Peyer's patch (tissue), 4 donors: ENCODE results near the gene NCAM2. TPM values are rescaled to one million over a fixed set of nuclear protein-coding genes. Genes with fewer than 3 reads are reported as not detected.

Experiments
- DNase-seq, 3 donors: peaks; one replicate each; pipeline ENCODE4 v3.0.0-alpha.2; 2017 to 2019
- H3K27ac ChIP-seq, 4 donors: fragments of 200-600 bp; sonication (generic); one replicate each; pipeline ENCODE4 v1.5.1; 2016 to 2019
- H3K27me3 ChIP-seq, 2 donors: fragments of 200-600 bp; sonication (generic); one replicate each; pipeline ENCODE4 v1.5.1; 2019
- H3K36me3 ChIP-seq, 3 donors: fragments of 200-600 bp; sonication (generic); one replicate each; pipeline ENCODE4 v1.5.1; 2016 to 2019
- H3K4me1 ChIP-seq, 4 donors: fragments of 200-600 bp; sonication (generic); one replicate each; pipeline ENCODE4 v1.5.1; 2016 to 2019
- H3K4me3 ChIP-seq, 4 donors: fragments of 200-600 bp; sonication (generic); 1 replicate in 3 of 4; 2 replicates in 1 of 4; pipeline ENCODE4 v1.5.1; 2016 to 2019; ENCODE audit warnings: mild to moderate bottlenecking in 1 of 4
- H3K9me3 ChIP-seq, 4 donors: fragments of 200-600 bp; sonication (generic); one replicate each; pipeline ENCODE4 v1.5.1; 2016 to 2019; ENCODE audit warnings: mild to moderate bottlenecking in 1 of 4
- POLR2A ChIP-seq, 2 donors: fragments of 450-650 bp; IDR thresholded peaks; one replicate each; pipeline ENCODE4 v1.5.1; 2017; ENCODE audit warnings: antibody characterized with exemption in 2 of 2, mild to moderate bottlenecking in 2 of 2, moderate library complexity in 2 of 2
- total RNA-seq, 4 donors: library from RNA; depleted of rRNA; stranded (reverse); fragments of >200 nt; gene quantifications; one replicate each; pipeline ENCODE4 v1.1.0, GENCODE V29; 2016
- TF ChIP-seq, protein P1 (sequence below), 6 experiments: fragments of 450-650 bp in 4 of 6; fragments of 200-600 bp in 2 of 6; sonication (generic) in 1 of 6; IDR thresholded peaks; one replicate each; pipeline ENCODE4 v1.5.1; 2017 to 2019; ENCODE audit warnings: antibody characterized with exemption in 6 of 6, mild to moderate bottlenecking in 3 of 6, moderate library complexity in 1 of 6

NCAM2 gene
- total RNA-seq, 4 donors from 2014 or later, result 0.13 to 5.8 (median 0.60) TPM

- Histone ChIP-seq H3K4me3 (no peak overlapping the region), H3K9me3 (peaks cover 0 to 3% (median 0%) of the 10 kb centered on the region in 4 donors), H3K4me1 (no peaks in the 10 kb centered on the region), H3K27me3 (no peaks in the 10 kb centered on the region), H3K36me3 (no peaks in the 10 kb centered on the region), H3K27ac (no peak overlapping the region)
- DNase-seq, result no peak
- no peak for TF ChIP-seq POLR2A (IDR thresholded peaks at IDR 0.05)
- TF ChIP-seq, protein P1, sequence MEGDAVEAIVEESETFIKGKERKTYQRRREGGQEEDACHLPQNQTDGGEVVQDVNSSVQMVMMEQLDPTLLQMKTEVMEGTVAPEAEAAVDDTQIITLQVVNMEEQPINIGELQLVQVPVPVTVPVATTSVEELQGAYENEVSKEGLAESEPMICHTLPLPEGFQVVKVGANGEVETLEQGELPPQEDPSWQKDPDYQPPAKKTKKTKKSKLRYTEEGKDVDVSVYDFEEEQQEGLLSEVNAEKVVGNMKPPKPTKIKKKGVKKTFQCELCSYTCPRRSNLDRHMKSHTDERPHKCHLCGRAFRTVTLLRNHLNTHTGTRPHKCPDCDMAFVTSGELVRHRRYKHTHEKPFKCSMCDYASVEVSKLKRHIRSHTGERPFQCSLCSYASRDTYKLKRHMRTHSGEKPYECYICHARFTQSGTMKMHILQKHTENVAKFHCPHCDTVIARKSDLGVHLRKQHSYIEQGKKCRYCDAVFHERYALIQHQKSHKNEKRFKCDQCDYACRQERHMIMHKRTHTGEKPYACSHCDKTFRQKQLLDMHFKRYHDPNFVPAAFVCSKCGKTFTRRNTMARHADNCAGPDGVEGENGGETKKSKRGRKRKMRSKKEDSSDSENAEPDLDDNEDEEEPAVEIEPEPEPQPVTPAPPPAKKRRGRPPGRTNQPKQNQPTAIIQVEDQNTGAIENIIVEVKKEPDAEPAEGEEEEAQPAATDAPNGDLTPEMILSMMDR (IDR thresholded peaks at IDR 0.05), result no peak
Observed at GRCh38 chr21:21383126-21383525, 384.9 kb downstream of the NCAM2 start.

DNA sequence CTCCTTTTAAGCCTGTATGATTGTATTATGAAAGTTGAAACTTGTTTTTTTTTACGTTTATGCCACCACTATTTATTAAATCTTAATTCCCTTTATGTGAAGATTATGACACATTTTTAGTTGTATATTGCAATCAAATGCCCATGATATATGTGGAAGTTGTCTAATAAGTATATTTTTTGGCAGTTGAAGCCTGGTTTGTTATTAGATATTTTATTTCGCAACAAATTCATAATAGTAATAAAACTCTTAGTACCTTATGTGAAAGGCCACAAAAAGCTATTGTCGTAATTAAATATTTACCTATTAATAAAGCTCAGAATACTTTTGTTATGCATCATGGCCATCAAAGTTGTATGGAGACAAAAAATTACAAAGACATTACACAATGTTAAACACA lies 386.8 kb downstream of the NCAM2 start:
- no peaks in the 10 kb centered on the region for H3K4me1 ChIP-seq
- no peak overlapping the region for H3K27ac ChIP-seq
- no peak overlapping the region for H3K4me3 ChIP-seq
- peaks cover 0 to 2% (median 0%) of the 10 kb centered on the region in 4 donors for H3K9me3 ChIP-seq
- H3K27me3 ChIP-seq, result no peaks in the 10 kb centered on the region
- H3K36me3 ChIP-seq, result no peaks in the 10 kb centered on the region
- TF ChIP-seq, protein P1 (IDR thresholded peaks at IDR 0.05), result no peak
- TF ChIP-seq POLR2A (IDR thresholded peaks at IDR 0.05), result no peak
- no peak for DNase-seq

DNA sequence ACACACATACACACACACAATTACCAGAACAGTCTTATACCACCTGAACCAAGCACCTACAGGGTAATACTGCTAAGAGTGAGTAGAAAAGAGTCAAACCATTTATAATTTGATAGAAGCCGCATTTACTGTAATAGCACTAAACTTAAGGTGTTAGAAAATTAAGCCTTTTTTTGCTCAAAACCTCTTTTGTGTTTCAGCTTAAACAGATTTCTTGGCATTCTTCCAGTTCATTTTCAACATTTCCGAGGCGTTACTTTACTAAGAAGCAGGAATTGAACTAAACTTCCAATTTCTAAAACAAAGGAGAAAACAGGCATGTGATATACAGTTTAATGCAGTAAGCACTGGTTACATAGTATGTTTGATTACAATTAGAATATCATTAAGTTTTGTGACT lies 387.2 kb downstream of the NCAM2 start:
- Histone ChIP-seq H3K4me3 (no peak overlapping the region), H3K36me3 (no peaks in the 10 kb centered on the region), H3K27me3 (no peaks in the 10 kb centered on the region), H3K4me1 (no peaks in the 10 kb centered on the region), H3K27ac (no peak overlapping the region), H3K9me3 (no peaks in the 10 kb centered on the region)
- TF ChIP-seq, protein P1 (IDR thresholded peaks at IDR 0.05), result no peak
- TF ChIP-seq POLR2A (IDR thresholded peaks at IDR 0.05), result no peak
- DNase-seq, result no peak

- H3K27ac ChIP-seq, result no peak overlapping the region
- TF ChIP-seq POLR2A (IDR thresholded peaks at IDR 0.05), result no peak
- TF ChIP-seq, protein P1 (IDR thresholded peaks at IDR 0.05), result no peak
- no peak for DNase-seq
- no peaks in the 10 kb centered on the region for H3K36me3 ChIP-seq
- no peaks in the 10 kb centered on the region for H3K9me3 ChIP-seq
- no peaks in the 10 kb centered on the region for H3K4me1 ChIP-seq
- no peak overlapping the region for H3K4me3 ChIP-seq
- H3K27me3 ChIP-seq, result no peaks in the 10 kb centered on the region
Observed at GRCh38 chr21:21387916-21388315, 389.7 kb downstream of the NCAM2 start.

DNA sequence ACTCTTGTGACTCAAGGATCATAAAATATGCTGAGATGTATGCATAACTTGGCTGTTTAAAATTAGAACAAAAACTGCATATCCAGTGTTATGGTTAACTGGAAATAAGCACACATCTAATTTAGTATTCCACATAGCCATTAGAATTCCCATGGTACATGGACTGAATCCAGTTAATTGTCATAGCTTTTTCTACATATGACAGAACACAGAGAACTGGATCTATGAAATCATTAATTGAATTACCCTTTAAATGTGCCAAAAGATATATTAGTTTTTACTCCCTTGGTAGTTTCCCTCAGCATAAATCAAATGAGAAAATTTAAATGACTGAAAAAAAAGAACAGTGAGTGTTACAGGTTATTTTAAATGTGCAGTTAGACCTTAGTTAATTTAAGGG lies 395.9 kb downstream of the NCAM2 start:
- H3K4me3 ChIP-seq, result no peak overlapping the region
- DNase-seq, result no peak
- no peaks in the 10 kb centered on the region for H3K27me3 ChIP-seq
- no peaks in the 10 kb centered on the region for H3K36me3 ChIP-seq
- no peak overlapping the region for H3K27ac ChIP-seq
- H3K4me1 ChIP-seq, result no peaks in the 10 kb centered on the region
- no peak for TF ChIP-seq POLR2A (IDR thresholded peaks at IDR 0.05)
- TF ChIP-seq, protein P1 (IDR thresholded peaks at IDR 0.05), result no peak
- H3K9me3 ChIP-seq, result peaks cover 0 to 6% (median 0%) of the 10 kb centered on the region in 4 donors

DNA sequence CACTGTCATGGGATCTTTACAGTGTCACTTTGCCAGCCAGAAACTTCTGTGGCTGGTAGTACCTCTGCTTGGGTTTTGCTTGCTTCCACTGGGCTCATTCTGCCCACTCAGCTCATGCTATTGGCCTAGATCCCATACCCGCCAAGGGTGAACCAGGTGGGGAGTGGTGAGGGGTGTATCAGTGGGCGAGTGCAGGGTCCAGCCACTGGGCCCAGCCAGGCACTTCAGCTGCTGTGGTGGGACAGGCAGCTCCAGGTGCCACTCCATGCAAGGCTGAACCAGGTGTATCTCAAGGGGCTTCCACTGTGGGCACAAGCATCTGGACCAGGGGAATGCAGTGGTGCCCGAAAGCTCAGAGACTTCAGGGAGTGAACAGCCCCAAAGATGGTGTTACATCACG lies 398.2 kb downstream of the NCAM2 start:
- Histone ChIP-seq H3K9me3 (peaks cover 0 to 10% (median 0%) of the 10 kb centered on the region in 4 donors), H3K27ac (no peak overlapping the region), H3K27me3 (no peaks in the 10 kb centered on the region), H3K4me1 (no peaks in the 10 kb centered on the region), H3K36me3 (no peaks in the 10 kb centered on the region), H3K4me3 (no peak overlapping the region)
- TF ChIP-seq, protein P1 (IDR thresholded peaks at IDR 0.05), result no peak
- TF ChIP-seq POLR2A (IDR thresholded peaks at IDR 0.05), result no peak
- no peak for DNase-seq
